Stimulated activated CD8-positive, alpha-beta memory T cell treated with anti-CD3 and anti-CD28 coated beads, Interleukin-7, amount 100 ng/mL, for 1 hour (primary cell): ENCODE data around the gene ZNF627.
"Not testable (repeated sequence)": the region's sequence is repeated elsewhere in the genome, so short reads cannot be mapped to it uniquely, and the experiment has no call there.

ENCODE experiments used
- DNase-seq, 2 donors: peaks; one replicate each; pipeline ENCODE4 v3.0.0-alpha.2; 2020; ENCODE audit warnings: low read depth in 2 of 2

The ZNF627 gene

GRCh38 chr19:11574689-11575088 lies 22.6 kb upstream of the ZNF627 start:
- no peak for DNase-seq

GRCh38 chr19:11576227-11576626 lies 21.1 kb upstream of the ZNF627 start:
- DNase-seq, result no peak

- DNase-seq, result no peak
These were observed 19.6 kb upstream of the ZNF627 start, which contains the start of gene ACP5 for GRCh38 chr19:11577451-11578257. TSS of gene ACP5 (minus strand) at chr19:11577645. CDS start at chr19:11577317, 328 bp downstream.

GRCh38 chr19:11578258-11579142 lies 18.8 kb upstream of the ZNF627 start:
- DNase-seq, result no peak

- DNase-seq, result no peak
These were observed 17.2 kb upstream of the ZNF627 start for GRCh38 chr19:11580116-11580515.

GRCh38 chr19:11581740-11582139 lies 15.5 kb upstream of the ZNF627 start:
- DNase-seq, result no peak

- no peak for DNase-seq
These were observed 11.0 kb upstream of the ZNF627 start for GRCh38 chr19:11586331-11586730.

- peak; percentile 60 to 61 for DNase-seq
These were observed 9.8 kb upstream of the ZNF627 start for GRCh38 chr19:11587302-11587974.

- no peak for DNase-seq
These were observed 9.2 kb upstream of the ZNF627 start for GRCh38 chr19:11587975-11588631.

GRCh38 chr19:11594084-11594483 lies 3.2 kb upstream of the ZNF627 start:
- DNase-seq, result no peak

- no peak for DNase-seq
These were observed 1.1 kb upstream of the ZNF627 start for GRCh38 chr19:11596156-11596555.

GRCh38 chr19:11598103-11598483 lies 810 bp downstream of the ZNF627 start:
- DNase-seq, result no peak

- no peak for DNase-seq
These were observed 1.5 kb downstream of the ZNF627 start for GRCh38 chr19:11598746-11599145.

GRCh38 chr19:11599704-11600103 lies 2.4 kb downstream of the ZNF627 start:
- DNase-seq, result not testable (repeated sequence)

GRCh38 chr19:11606484-11606883 lies 9.2 kb downstream of the ZNF627 start:
- no peak for DNase-seq

- DNase-seq, result no peak
These were observed 14.4 kb downstream of the ZNF627 start for GRCh38 chr19:11611730-11612129.

- DNase-seq, result no peak
These were observed 15.7 kb downstream of the ZNF627 start for GRCh38 chr19:11612816-11613511.

GRCh38 chr19:11617180-11618062 lies 20.1 kb downstream of the ZNF627 start:
- no peak for DNase-seq

- DNase-seq, result no peak
These were observed 23.3 kb downstream of the ZNF627 start for GRCh38 chr19:11620553-11620952.

GRCh38 chr19:11622401-11622800 lies 25.1 kb downstream of the ZNF627 start:
- DNase-seq, result not testable (repeated sequence)
